HG03103 (cell line): ENCODE data around the gene SYNE3.

Experiments
- ATAC-seq: cut with Tn5 transposase; IDR thresholded peaks from one replicate; pipeline ENCODE4 v1.9.1; 2021; ENCODE audit warnings: low read depth; ENCODE audit not compliant: unreplicated experiment

Gene SYNE3

DNA sequence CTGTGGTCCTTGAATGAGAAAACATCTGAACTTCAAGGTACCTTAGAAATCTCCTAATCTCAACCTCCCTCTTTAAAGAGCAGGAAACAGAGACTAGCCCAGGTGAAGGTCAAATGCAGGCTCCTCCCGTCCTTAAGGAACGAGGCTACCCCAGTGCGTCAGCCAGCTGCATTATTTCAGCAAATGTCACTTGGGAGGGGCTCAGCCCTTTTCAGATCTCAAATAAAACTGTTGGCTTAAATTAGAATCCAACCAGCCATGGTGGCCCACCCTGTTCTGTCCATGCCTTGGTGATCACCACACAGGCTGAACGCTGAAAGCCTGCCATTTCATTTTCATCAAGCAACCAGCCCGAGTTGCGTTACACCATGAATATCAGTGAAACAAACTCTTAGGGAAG is 7.0 kb downstream of the SYNE3 start:
- ATAC-seq = no peak

DNA sequence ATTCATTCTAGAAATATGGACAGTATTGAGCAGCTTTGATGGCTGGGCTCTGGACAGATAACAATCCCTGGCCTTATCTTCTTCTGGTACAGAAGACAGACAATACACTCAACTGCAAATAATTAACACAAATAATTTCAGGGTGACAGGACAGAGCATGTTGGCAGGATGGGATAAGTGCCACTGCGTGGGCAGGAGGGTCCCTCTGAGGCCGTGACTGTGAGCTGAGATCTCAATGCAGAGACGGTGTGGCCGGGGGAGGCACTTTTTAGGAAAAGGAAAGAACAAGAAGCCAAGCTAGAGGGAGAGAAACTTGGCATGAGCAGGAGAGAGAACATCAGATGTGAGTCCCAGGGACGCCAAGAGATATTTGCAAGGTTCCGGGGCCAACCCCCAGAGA is 8.1 kb downstream of the SYNE3 start:
- no peak for ATAC-seq

DNA sequence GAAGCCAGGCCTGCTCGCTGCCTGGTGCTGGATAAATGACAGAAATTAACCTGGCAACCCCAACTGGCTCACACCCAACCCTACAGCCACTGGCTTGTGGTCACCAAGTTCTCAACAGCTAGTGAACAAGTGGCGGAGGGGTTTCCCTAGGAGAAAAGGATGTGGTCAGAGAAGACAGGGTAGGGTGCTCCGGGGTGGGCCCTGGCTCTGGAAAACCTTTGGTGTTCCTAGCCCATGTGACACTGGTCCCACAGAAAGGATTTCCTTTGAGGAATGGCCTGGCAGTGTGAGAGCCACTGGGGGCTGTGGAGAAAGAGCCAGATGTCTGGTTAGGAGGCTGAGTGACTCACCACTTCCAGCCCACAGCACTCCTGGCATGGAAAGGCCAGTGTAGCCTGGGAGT is 8.7 kb downstream of the SYNE3 start:
- ATAC-seq = no peak

DNA sequence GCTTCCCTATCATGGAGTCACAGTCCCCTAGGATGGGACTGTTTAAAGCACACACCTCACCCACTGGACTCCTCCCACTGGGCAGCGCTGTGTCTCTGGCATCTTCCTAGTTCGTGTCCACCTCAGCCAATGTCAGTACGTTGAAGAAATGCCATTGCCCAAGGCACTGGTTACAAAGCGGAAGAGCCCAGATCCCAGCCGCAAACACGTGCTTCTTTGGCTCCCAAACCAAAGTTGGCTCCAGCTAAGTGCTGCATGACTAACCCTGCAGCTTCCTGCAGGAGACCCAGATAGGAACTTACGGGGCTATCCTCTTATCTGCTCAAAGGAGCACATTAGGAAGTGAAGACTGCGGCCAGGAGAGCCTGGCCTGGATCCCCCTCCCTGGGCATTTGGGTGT is 9.3 kb downstream of the SYNE3 start:
- ATAC-seq = no peak

DNA sequence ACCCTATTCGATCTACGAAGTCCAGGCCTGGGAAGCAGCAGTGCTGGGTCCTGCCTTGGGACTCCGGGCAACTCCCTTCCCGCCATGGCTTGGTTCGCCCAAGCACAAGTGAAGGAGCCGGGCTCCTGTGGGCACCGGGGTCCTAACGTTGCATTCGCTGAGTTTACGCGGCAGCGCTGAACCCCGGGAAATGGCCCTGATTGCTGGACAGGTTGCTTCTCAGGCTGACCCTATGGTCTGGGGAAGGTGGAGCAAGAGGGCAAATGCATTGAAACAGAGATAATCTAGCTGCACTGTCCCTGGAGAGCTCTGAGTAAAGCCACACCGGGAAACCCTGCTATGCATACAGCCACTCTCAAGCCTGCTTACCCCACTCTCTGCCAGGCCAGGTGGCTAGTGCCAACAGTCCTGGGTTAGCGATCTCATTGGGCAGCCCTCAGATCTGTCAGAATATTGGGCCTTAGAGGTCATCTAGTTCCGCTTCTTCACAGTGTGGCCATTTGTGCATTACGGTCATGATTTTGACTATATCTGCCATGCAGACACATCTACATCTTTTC is 11.3 kb downstream of the SYNE3 start:
- ATAC-seq = no peak

DNA sequence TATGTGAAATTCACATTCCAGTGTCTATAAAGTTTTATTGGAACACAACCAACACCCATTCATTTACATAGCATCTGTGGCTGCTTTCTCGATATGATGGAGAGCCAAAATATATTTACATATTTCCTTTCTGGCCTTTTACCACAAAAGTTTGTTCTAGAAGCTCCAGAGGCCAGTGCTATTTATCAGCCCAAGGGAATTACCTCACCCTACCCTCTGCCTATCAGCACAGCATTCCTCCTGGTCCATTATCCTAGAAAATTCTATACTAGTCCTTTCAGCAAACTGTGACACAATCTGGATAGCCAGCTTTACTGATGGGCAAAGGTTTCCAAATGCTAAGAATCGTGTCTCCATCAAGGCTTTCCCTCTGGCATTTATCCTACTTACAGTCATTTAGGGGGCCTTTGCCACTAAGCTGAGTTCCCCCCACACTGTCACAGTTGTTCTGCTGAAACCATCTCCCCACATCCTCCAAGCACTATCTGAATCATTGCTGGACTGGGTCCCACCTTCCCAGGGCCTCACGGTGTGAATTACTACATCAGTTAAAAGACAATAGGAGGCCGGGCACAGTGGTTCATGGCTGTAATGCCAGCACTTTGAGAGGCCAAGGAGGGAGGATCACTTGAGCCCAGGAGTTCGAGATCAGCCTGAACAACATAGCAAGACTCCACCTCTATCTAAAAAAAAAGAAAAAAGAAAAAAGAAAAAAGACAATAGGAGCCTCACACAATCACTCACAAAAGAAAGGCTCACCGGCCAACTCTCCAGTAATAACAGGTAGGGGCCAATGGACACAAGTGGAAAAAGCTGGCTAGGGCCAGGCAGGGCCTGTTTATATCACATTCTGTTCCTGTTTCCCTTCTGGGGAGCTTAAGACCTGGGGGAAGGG is 12.1 kb downstream of the SYNE3 start:
- no peak for ATAC-seq

DNA sequence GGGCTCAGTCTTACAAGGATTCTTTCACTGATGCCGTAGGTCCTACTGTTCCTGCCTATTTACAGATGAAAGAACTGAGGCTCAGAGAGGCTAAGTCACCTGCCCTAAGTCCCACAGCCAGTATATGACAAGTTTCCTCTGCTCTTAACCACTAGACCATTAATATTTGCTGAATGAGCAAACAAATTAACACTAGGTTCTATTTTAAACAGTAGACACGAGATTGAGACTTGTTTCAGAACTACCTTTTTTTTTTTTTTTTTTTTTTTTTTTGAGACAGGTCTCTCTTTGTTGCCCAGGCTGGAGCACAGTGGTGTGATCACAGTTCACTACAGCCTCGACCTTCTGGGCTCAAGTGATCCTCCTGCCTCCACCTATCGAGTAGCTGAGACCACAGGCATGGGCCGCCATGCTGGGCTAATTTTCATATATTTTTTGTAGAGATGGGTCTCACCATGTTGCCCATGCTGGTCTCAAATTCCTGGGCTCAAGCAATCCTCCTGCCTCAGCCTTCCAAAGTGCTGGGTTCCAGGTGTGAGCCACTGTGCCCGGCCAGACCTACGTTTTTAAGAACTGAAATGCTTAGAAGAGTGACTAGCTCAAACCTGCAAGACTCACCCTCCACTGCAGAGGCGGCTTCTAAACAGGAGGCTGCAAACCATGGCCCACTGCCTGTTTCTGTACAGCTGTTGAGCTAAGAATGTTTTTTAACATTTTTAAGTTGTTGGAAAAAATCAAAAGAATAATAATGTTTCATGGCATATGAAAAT is 12.9 kb downstream of the SYNE3 start:
- peak; percentile 41 for ATAC-seq

DNA sequence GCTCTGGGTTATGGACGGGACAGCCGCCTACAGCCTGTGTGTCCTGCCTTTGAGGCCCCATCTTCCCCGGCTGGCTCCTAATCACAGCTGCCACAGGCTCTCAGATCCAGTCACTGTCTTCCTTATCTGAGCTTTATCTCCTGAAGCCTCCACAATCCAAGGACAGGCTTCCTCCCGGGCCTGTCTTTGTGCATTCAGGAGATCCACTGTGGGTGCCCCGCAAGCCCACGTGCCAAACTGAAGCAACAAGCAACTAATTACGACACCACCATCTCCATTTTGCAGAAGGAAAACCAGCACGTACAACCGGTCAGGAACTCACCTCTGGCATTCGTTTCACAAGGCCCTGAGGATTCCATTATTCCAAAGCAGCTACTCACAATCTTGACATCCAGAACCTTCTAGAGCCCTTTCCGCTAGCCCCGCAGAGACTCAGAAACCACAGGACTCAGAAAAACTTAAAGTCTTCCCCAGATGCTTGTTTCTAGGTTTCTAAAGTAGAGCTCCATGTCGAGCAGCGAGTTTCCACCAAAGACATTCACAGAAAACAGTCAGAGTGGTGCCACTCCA is 14.0 kb downstream of the SYNE3 start:
- no peak for ATAC-seq

DNA sequence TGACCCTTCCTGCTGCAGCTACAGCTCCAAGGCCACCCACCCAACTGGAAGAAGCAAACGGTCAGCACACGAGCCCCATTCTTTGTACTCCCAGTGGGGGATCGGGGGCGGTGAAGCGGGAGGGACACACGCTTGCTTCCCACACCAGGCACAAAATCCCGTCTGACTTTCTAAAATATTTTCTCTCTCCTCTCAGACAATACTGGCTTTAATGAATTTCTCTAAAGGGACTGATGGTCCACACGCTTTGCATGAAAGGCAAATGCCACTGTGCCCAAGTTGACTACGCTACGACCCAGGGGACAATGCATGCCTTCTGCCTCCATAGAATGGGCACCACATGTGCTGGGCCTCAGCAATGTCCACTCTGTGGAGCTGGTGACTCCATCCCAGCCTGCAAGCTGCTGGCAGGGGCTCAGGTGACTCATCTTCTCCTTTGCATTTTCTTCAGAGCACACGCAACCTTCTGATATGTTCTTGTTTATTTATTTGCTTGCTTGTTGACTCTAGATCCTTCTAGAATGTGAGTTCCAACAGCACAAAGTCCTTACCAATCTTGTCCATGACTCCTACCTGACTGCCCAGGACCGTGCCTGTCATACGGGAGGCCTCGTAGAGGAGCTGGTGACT is 15.6 kb downstream of the SYNE3 start:
- ATAC-seq = no peak

DNA sequence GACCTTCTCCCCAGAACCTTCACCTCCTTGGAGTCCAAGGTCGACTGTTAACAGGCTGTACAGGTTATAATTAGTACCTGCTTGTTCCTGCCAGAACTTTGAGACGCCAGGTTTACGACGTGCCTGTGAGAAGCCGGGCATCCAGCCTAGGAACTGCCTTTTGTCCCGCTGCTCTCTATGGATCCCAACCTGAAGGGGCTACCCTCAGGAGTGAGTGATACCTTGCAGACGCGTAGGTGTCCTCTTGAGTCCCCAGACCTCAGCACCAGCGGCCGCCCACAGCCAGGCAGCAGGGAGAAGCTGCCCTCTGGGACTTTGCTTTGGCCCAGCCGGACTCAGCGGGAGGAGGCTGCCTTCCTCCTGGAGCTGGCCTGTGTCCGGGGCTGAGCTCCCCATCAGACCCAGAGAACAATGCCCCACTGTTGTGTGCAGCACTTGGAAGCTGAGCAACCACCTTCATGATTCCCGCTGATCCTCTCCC is 16.2 kb downstream of the SYNE3 start:
- no peak for ATAC-seq

DNA sequence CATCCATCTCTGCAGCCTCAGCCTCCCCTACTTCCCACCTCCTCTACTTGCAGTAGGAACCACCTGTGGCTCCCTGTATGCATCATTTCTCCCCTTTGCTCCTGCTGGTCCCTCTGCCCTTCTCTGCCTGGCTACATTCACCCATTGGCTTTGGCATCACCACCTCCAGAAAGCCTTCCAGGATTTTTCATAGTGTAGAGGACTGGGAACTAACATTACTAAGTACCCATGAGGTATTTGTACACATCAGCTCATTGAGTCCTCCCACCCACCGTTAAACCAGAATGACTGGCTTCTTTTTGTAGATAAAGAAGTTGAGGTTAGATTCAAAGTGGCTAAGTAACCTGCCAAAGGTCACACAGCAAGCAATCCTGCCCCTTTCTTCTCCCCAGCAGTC is 17.1 kb downstream of the SYNE3 start:
- ATAC-seq = no peak

DNA sequence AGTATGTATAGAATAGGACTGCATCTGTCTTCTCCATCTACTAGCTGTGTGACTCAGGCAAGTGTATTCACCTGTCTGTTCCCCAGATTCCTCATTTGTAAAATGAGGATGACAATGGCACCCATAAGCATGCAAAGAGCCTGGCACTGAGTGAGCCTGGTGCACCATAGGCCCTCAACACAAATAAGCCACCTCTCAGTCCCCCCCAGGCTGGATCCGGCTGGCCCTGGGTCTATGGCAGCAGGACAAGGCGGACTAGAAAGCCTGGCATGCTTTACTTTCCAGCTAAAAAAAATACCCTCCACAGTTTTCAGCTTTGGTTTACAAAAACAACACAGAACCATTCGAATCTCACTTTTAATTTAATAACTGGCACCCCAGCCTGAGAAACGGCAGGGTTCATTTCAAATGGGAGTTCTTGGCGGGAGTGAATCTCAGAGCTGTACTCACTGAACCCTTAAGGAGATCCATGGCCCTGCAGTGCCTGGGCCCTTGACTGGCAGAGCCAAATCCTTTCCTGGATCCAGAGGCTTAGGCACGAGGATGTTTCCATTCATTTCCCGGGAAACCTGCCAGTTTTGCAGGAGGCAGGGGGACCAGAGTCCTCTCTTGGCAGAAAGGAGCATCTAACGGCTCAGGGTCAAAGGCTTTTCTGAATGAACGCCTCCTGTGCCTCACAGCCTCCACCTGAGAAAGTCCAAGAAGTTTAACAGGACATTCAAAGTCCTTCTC is 17.7 kb downstream of the SYNE3 start:
- ATAC-seq = no peak

DNA sequence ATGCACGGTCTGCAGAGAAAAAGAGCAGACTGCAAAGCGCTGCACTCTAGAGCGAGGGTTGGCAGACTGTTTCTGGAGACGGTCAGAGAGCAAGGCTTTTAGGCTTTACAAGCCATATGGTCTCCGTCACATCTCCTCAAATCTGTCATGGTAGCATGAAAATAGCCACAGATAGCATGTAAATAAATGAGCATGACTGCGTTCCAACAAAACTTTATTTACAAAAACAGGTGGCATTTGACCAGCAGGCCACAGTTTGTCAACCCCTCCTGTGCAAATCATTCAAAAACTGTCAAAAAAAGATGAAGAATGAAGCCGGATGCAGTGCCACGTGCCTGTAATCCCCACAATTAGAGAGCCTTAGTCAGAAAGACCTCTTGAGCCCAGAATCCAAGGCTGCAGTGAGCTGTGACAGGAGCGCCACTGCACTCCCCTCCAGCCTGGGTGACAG is 18.9 kb downstream of the SYNE3 start:
- no peak for ATAC-seq

DNA sequence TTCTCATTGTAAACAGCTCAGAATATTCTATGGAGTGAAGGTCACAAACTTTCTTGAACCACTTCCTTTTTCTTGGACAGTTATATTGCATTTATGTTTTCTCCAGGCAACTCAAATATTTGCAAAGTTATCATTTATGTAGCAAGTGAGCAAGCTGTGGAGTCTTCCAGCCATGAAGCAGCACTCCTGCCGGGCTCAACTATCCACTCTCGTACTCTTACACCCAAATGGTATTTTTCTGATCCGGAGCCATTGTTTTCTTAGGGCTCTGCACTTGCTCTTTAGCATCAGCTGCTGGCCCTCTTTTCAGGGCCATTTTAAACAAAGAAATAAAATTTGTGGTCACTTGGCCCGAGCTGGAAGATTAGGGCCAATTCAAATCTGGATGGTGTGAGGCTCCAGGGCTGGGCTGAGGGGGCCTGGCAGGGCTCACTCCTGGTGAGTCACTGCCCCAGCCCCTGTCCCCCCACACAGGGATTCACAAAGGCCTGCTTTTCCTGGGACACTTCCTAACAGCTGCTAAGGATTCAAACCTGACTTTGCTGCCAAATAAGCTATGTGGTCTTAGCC is 19.7 kb downstream of the SYNE3 start:
- ATAC-seq = no peak

DNA sequence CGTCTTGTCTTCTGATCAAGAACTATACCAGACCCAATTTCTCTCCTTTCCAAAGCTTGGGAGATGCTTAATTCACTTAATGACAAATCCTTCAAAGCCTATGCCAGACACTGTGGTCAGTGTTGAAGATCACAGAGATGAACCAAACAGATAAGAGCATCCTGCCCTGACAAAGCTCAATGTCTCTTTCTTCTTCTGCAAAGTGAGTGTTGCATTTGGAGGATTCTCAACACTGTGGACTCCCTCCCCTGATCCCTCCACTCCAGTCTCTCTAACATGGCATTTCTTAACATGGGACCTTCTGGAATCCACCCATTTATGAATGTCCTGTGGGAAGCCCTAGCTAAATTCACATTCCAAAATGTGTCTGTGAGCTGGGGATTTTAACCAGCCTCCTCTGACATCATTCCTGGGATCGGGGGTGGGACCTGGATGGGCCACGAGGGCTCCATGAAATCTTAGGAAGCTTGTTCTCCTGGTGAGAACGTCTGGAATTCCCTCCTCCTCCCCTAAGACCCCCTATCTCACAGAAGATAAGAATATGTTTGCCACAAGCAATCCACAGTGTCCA is 20.3 kb downstream of the SYNE3 start:
- ATAC-seq = no peak

DNA sequence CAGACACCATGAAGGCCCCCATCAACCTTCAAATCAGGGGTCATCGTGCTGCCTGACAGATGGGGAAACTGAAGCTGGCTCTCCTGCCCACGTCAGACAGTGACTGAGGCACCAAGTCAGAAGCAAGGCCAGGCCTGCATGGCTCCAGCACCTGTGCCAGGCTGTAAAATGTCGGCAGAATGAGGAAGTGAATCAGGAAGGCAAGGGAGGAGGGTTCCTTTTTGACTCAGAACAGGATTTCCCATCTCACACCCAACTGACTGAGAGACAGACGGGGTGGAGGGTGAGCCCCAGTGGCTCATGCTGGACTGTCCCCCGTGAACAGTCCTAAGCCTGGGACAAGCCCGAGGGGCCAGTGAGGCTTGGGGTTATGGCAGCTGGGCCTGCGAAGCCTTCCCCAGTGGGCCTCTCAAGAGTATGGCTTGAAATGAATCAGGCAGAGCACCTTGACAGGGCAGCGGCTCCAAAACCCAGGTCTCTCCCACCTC is 20.9 kb downstream of the SYNE3 start:
- peak; percentile 87 for ATAC-seq

DNA sequence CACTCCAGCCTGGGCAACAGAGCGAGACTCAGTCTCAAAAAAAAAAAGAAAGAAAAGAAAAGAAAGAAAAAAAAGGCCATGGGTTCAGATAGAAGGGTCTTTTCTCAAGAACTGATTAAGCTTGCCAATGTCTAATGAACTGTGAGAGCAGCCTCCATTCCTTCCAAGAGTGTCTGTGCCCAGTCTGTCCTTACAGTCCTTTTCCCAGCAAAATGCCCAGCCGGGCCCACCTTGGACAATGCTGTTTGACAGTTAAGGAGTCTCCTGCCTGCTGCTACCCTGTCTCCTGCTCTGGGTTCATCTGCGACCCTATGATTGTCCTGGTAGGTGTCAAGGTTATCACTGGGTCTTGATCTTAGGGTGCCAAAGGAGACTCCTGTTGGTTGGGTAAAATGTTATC is 21.4 kb downstream of the SYNE3 start:
- no peak for ATAC-seq

DNA sequence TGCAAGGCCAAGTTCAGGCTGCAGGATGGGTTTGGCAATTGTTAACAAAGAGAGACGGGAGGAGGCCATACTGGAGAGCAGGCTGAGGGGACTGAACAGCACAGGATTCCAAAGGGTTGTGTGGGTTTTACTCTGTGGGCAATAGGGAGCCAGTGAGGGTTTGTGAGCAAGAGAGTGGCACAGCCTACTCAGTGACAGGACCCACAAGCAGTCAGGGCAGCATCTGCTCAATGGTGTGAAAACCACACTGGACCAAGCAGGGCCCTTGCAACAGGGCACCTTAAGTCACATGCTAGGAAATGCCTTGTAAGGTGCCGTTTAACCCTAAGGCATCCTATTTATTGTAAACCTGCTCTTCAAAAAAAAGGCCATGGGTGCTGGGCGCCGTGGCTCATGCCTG is 22.0 kb downstream of the SYNE3 start:
- no peak for ATAC-seq

DNA sequence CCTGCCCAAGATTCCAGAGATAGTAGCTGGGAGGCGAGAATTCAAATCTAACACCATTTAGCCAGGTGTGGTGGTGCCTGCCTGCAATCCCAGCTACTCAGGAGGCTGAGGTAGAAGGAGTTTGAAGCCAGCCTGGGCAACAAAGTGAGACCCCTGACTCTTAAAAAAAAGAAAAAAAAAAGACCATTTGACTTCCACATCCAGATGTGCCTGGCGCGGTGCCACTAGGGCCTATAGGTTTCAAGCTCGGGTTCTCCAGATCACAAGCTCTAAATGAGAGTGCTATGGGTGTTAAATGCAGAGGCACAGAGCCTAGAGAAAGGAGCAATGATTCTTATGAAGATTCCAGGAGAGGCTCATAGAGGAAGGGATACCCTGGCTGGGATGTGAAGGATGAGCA is 22.5 kb downstream of the SYNE3 start:
- no peak for ATAC-seq
